Loucy (cell line): ENCODE measurements around the gene BGN.

Source experiments
- H2AFZ ChIP-seq: fragments of 200-600 bp; sonication (generic); 2 replicates; pipeline ENCODE4 v1.6.0; 2016; ENCODE audit warnings: antibody characterized with exemption, mild to moderate bottlenecking, low read length, moderate library complexity
- H3F3A ChIP-seq: fragments of 200-600 bp; 2 replicates; pipeline ENCODE4 v1.6.0; 2016; ENCODE audit warnings: antibody characterized with exemption, low read depth, mild to moderate bottlenecking
- H3K27me3 ChIP-seq: fragments of 200-600 bp; sonication (generic); 2 replicates; pipeline ENCODE4 v1.6.1; 2014; ENCODE audit warnings: low read length, mild to moderate bottlenecking; ENCODE audit not compliant: insufficient read depth, poor library complexity, severe bottlenecking
- H3K36me3 ChIP-seq: fragments of 200-600 bp; sonication (generic); 2 replicates; pipeline ENCODE4 v1.6.1; 2016; ENCODE audit warnings: low read length; ENCODE audit not compliant: insufficient read depth
- H3K4me1 ChIP-seq: fragments of 200-600 bp; sonication (generic); 2 replicates; pipeline ENCODE4 v1.5.1; 2014; ENCODE audit warnings: low read length, mild to moderate bottlenecking; ENCODE audit not compliant: insufficient read depth, poor library complexity, severe bottlenecking
- H3K4me2 ChIP-seq: fragments of 200-600 bp; sonication (generic); 2 replicates; pipeline ENCODE4 v1.6.0; 2014; ENCODE audit warnings: antibody characterized with exemption, low read length, low read depth, mild to moderate bottlenecking; ENCODE audit not compliant: poor library complexity, severe bottlenecking
- H3K4me3 ChIP-seq: fragments of 200-600 bp; sonication (generic); 2 replicates; pipeline ENCODE4 v1.5.1; 2014; ENCODE audit warnings: low read length, mild to moderate bottlenecking, mixed read lengths; ENCODE audit not compliant: poor library complexity, severe bottlenecking
- H3K79me2 ChIP-seq: fragments of 200-600 bp; sonication (generic); 2 replicates; pipeline ENCODE4 v1.6.1; 2014; ENCODE audit warnings: low read length; ENCODE audit not compliant: insufficient read depth
- H3K9ac ChIP-seq: fragments of 200-600 bp; sonication (generic); 2 replicates; pipeline ENCODE4 v1.6.0; 2014; ENCODE audit warnings: mild to moderate bottlenecking, low read depth, low read length, moderate library complexity; ENCODE audit not compliant: poor library complexity, severe bottlenecking
- H3K9me2 ChIP-seq: fragments of 200-600 bp; sonication (generic); replicated peaks from 2 replicates; pipeline ENCODE4 v1.6.1; 2016; ENCODE audit warnings: low read depth, low read length, mixed read lengths
- H3K9me3 ChIP-seq: fragments of 200-600 bp; sonication (generic); 2 replicates; pipeline ENCODE4 v1.6.1; 2014; ENCODE audit warnings: mild to moderate bottlenecking, antibody characterized with exemption, low read length, low read depth; ENCODE audit not compliant: insufficient read depth
- H4K20me1 ChIP-seq: fragments of 200-600 bp; sonication (generic); 2 replicates; pipeline ENCODE4 v1.6.0; 2014; ENCODE audit warnings: antibody characterized with exemption, low read length, mild to moderate bottlenecking; ENCODE audit not compliant: insufficient read depth, poor library complexity, severe bottlenecking
- CTCF ChIP-seq: fragments of 200-600 bp; sonication (generic); conservative IDR thresholded peaks from 2 replicates; pipeline ENCODE4 v1.5.1; 2014; ENCODE audit warnings: mild to moderate bottlenecking, antibody characterized with exemption, low read length
- EZH2phosphoT487 ChIP-seq: fragments of 200-600 bp; IDR thresholded peaks from 2 replicates; pipeline ENCODE4 v1.6.1; 2018; ENCODE audit warnings: antibody characterized with exemption, mild to moderate bottlenecking, moderate library complexity, borderline replicate concordance

Gene BGN

DNA sequence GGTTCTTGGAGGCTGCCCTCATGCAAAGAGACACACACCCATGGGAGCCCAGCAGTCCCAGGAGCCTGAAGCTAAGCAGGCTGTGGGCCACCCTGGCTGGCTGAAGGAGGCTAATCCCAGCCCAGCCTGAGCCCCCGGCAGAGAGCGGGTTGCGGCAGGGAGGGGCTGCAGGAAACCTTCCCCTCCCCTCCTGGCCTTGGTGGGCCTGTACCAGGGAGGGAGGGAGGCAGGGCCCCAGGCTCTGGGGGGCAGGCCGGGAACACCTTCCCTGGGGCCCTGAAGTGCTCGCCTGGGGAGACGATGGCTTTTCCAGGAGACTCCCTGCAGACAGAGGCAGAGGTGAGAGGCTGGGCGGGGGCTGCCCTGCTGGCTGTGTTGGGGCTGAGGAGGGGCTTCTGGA lies 3.7 kb downstream of the BGN start:
- no peaks in the 10 kb centered on the region for H3K27me3 ChIP-seq
- H3K9me3 ChIP-seq = no peaks in the 10 kb centered on the region
- no peaks in the 10 kb centered on the region for H3F3A ChIP-seq
- no peaks in the 10 kb centered on the region for H3K79me2 ChIP-seq
- H3K9me2 ChIP-seq = no peaks in the 10 kb centered on the region
- H3K36me3 ChIP-seq = no peaks in the 10 kb centered on the region
- H4K20me1 ChIP-seq = no peaks in the 10 kb centered on the region
- no peak overlapping the region for H3K9ac ChIP-seq
- no peak overlapping the region for H2AFZ ChIP-seq
- H3K4me3 ChIP-seq = no peak overlapping the region
- no peaks in the 10 kb centered on the region for H3K4me1 ChIP-seq
- H3K4me2 ChIP-seq = no peak overlapping the region
- no peak for TF ChIP-seq EZH2phosphoT487
- no peak for TF ChIP-seq CTCF

GRCh38 chrX:153499341-153499740 lies 4.6 kb downstream of the BGN start:
- Histone ChIP-seq H3K4me1 (no peaks in the 10 kb centered on the region), H3K9me2 (no peaks in the 10 kb centered on the region), H3K27me3 (no peaks in the 10 kb centered on the region), H4K20me1 (no peaks in the 10 kb centered on the region), H3K4me2 (no peak overlapping the region), H3K36me3 (no peaks in the 10 kb centered on the region), H3K79me2 (no peaks in the 10 kb centered on the region), H3F3A (no peaks in the 10 kb centered on the region), H3K9me3 (no peaks in the 10 kb centered on the region), H3K4me3 (no peak overlapping the region), H2AFZ (no peak overlapping the region), H3K9ac (no peak overlapping the region)
- no peak for TF ChIP-seq CTCF
- TF ChIP-seq EZH2phosphoT487 = no peak

DNA sequence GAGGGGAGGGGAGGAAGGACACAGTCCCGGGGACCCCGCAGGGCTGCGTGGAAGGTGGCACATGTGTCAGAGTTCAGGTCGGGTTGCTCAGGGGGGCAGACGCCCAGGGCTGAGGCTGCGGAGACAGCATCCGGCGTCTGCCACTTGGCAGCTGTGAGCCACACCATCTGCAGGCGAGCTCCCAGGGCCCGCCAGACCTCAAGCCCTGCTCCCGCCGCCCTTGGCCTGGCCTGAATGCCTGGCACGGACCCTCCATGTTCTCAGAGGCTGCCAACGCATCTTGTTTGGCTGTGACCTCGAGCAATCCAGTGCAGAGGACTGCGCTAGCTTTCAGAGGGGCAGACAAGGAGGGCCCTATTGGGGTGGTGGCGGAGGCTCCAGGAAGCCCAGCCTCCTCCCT lies 5.1 kb downstream of the BGN start:
- Histone ChIP-seq H3K4me2 (no peak overlapping the region), H3K4me3 (no peak overlapping the region), H3K27me3 (no peaks in the 10 kb centered on the region), H3F3A (no peaks in the 10 kb centered on the region), H3K9me2 (no peaks in the 10 kb centered on the region), H3K4me1 (no peaks in the 10 kb centered on the region), H3K36me3 (no peaks in the 10 kb centered on the region), H3K79me2 (no peaks in the 10 kb centered on the region), H4K20me1 (no peaks in the 10 kb centered on the region), H2AFZ (no peak overlapping the region), H3K9ac (no peak overlapping the region), H3K9me3 (no peaks in the 10 kb centered on the region)
- TF ChIP-seq EZH2phosphoT487 (no peak), CTCF (no peak)
